IPS-18c (cell line): ENCODE results near the gene ZGPAT.

Experiments
- H3K4me3 ChIP-seq: 2 replicates; pipeline ENCODE4 v1.7.0; 2013; ENCODE audit warnings: low read depth, mild to moderate bottlenecking, low read length, moderate library complexity; ENCODE audit not compliant: insufficient read depth
- H3K9me3 ChIP-seq: one replicate; pipeline ENCODE4 v1.6.1; 2013; ENCODE audit warnings: mild to moderate bottlenecking, low read length, moderate library complexity; ENCODE audit not compliant: control insufficient read depth, insufficient read depth

Gene ZGPAT

DNA sequence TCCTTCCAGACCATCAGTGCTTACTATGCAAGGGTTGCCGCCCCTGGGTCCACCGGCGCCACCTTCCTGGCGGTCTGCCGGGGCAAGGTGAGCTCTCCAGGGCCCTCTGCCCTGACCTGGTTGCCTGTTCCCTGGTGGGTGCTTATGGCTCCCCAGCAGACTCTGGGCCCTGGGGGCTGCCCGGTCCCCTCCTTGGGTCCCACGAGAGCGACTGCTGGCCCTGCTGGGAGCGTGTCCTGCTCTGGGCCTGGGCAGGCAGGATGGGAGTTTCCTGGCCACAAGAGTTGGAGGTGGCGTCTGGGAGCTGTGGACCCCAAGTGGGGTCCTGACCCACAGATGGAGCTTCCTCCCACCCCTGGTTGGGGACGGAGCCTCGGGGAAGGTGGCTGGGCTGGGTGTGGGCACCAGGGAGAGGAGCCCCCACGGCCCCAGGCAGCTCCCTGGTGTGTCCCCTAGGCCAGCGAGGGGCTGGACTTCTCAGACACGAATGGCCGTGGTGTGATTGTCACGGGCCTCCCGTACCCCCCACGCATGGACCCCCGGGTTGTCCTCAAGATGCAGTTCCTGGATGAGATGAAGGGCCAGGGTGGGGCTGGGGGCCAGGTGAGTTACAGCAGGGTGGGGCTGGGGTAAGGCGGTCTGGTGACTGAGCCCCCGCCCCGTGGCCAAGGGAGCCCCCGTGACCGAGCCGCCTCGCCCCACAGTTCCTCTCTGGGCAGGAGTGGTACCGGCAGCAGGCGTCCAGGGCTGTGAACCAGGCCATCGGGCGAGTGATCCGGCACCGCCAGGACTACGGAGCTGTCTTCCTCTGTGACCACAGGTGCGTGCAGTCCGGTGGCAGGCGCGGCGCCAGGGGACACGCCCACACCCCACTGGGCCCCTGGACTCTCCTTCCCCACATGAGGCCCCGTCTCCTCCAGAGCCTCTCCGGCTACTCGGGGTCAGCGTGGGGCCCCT is 18.5 kb upstream of the ZGPAT start:
- Histone ChIP-seq H3K9me3 (peaks cover under 1% of the 10 kb centered on the region), H3K4me3 (no peak overlapping the region)

GRCh38 chr20:63690003-63690897 is 17.6 kb upstream of the ZGPAT start:
- H3K4me3 ChIP-seq = no peak overlapping the region
- no peaks in the 10 kb centered on the region for H3K9me3 ChIP-seq

GRCh38 chr20:63690898-63691710 is 16.7 kb upstream of the ZGPAT start:
- H3K9me3 ChIP-seq = no peaks in the 10 kb centered on the region
- H3K4me3 ChIP-seq = no peak overlapping the region

- H3K4me3 ChIP-seq = no peak overlapping the region
- H3K9me3 ChIP-seq = no peaks in the 10 kb centered on the region
These were observed 16.0 kb upstream of the ZGPAT start for GRCh38 chr20:63691711-63692435.

- no peak overlapping the region for H3K4me3 ChIP-seq
These were observed 15.3 kb upstream of the ZGPAT start for GRCh38 chr20:63692436-63693082.

GRCh38 chr20:63693083-63693732 is 14.6 kb upstream of the ZGPAT start:
- no peak overlapping the region for H3K4me3 ChIP-seq
- peaks cover 2% of the 10 kb centered on the region for H3K9me3 ChIP-seq

More at GRCh38 chr20:63692436-63693082, 15.3 kb upstream of the ZGPAT start:
- no peaks in the 10 kb centered on the region for H3K9me3 ChIP-seq

GRCh38 chr20:63693733-63694583 is 13.9 kb upstream of the ZGPAT start:
- Histone ChIP-seq H3K4me3 (no peak overlapping the region), H3K9me3 (peaks cover 2% of the 10 kb centered on the region)

DNA sequence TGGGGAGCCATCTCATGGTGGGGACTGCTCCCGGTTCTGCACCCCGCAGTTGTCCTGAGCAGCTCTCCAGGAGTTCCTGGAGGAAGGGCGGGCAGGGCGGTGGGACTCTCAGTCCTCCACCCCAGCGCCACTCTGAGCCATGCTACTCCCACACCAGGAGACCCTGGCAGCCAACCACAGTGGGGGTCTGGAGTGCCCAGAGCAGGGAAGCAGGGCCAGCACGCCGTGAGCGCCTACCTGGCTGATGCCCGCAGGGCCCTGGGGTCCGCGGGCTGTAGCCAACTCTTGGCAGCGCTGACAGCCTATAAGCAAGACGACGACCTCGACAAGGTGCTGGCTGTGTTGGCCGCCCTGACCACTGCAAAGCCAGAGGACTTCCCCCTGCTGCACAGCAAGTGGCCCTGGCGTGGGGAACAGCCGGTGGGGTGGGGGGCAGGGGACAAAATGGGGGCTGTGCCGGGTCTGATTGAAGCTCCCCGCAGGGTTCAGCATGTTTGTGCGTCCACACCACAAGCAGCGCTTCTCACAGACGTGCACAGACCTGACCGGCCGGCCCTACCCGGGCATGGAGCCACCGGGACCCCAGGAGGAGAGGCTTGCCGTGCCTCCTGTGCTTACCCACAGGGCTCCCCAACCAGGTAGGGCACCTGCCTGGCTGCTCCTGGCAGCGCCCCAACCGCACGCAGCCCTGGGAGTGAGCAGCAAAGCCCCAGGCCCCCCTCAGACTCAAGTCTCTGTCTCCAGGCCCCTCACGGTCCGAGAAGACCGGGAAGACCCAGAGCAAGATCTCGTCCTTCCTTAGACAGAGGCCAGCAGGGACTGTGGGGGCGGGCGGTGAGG is 13.0 kb upstream of the ZGPAT start:
- Histone ChIP-seq H3K9me3 (peaks cover 2% of the 10 kb centered on the region), H3K4me3 (no peak overlapping the region)

DNA sequence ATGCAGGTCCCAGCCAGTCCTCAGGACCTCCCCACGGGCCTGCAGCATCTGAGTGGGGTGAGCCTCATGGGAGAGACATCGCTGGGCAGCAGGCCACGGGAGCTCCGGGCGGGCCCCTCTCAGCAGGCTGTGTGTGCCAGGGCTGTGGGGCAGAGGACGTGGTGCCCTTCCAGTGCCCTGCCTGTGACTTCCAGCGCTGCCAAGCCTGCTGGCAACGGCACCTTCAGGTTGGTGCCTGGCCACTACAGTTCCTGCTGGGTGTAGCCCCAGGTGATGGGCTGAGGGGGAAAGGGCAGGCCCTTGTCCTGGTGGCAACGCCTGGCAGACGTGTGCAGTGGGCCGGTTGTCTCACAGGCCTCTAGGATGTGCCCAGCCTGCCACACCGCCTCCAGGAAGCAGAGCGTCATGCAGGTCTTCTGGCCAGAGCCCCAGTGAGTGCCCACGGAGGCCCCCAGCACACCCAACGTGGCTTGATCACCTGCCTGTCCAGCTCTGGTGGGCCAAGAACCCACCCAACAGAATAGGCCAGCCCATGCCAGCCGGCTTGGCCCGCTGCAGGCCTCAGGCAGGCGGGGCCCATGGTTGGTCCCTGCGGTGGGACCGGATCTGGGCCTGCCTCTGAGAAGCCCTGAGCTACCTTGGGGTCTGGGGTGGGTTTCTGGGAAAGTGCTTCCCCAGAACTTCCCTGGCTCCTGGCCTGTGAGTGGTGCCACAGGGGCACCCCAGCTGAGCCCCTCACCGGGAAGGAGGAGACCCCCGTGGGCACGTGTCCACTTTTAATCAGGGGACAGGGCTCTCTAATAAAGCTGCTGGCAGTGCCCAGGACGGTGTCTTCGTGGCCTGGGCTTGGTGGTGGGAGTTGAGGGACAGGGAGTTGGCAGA is 12.2 kb upstream of the ZGPAT start:
- peaks cover 2% of the 10 kb centered on the region for H3K9me3 ChIP-seq
- H3K4me3 ChIP-seq = peak overlapping the region; percentile 31; the same call in 1 of the 2 replicates

- Histone ChIP-seq H3K9me3 (peaks cover 2% of the 10 kb centered on the region), H3K4me3 (peak overlapping the region; percentile 47)
These were observed 11.6 kb upstream of the ZGPAT start for GRCh38 chr20:63696306-63696627.

GRCh38 chr20:63696628-63697356 is 11.0 kb upstream of the ZGPAT start, which contains the start of gene TNFRSF6B:
TNFRSF6B (plus strand) TSS chr20:63696652; CDS start chr20:63696768, 116 bp downstream.
- Histone ChIP-seq H3K9me3 (peaks cover 2% of the 10 kb centered on the region), H3K4me3 (peak within 1 kb of the TSS; percentile 47)

GRCh38 chr20:63697357-63697867 is 10.4 kb upstream of the ZGPAT start:
- peaks cover 2% of the 10 kb centered on the region for H3K9me3 ChIP-seq
- H3K4me3 ChIP-seq = no peak overlapping the region
